Left hindlimb (tissue), 1 donor: Measurements from ENCODE around the gene SUPT16H.
"Not testable (repeated sequence)": the region's sequence is repeated elsewhere in the genome, so short reads cannot be mapped to it uniquely, and the experiment has no call there.

ENCODE experiments used
- DNase-seq: peaks from one replicate; pipeline ENCODE4 v3.0.0-alpha.2; 2018

The SUPT16H gene

GRCh38 chr14:21356511-21356910 is 27.3 kb downstream of the SUPT16H start:
- no peak for DNase-seq

DNA sequence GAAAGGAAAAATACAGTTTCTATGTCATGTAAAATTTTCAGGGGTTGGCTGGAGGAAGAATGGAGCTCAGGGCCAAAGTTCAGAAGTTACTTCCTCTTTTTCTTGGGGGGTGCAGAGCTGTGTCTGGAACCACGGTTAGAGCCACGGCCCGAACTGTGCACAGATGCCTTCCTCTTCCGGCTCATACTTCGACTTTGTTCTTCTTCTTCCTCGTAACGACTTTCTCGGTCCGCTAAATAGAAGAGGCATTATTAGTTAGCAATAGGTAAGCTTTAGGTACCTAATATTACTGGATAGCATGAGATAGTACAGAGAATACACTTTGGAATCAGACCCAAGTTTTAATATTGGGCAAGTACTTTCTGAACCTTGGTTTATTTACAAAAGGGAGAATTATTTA is 31.2 kb downstream of the SUPT16H start:
- DNase-seq = no peak

GRCh38 chr14:21350539-21350938 is 33.3 kb downstream of the SUPT16H start:
- DNase-seq = no peak

DNA sequence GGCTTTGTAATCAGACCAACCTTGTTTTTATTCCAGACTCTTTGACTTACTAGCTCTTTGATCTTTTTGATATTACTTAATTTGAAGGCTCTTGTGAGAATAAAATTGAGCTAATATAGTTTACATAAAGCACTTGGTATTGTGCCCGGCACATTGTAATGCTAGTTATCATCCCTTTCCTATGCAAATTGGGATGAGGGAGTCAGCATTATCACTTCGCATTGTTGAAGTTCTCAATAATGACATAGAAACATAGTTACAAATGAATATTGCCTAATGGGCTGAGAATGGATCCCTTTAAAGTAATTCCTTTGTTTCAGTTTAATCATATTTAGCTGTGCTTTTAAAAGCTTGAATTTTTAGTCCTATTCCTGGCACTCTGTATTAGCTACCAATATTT is 36.6 kb downstream of the SUPT16H start:
- DNase-seq = no peak

DNA sequence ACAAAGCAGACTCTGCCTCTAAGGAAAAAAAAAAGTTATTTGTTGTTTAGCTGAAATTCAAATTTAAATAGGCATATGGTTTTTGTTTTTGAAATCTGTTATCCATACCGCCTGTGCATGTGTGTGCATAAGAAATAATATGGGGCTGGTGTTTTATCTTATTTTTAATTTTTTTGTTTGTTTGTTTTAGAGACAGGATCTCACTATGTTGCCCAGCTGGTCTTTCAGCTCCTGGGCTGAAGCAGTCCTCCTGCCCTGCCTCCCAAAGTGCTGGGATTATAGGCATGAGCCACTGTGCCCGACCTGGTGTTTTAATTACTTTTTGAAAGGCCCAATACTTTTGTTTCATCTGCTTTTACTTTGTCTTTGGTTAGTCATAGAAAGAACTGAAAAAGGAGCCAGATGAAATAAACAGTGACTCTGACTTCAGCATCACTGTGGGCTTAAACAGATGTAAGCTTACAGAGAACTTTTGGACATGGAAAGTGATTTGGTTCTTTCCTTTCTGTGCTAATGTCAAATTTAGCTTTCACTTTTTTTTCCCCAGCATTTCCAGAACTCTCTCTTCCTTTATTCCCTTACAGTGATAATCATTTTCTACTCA is 37.2 kb downstream of the SUPT16H start:
- no peak for DNase-seq

GRCh38 chr14:21343035-21343794 is 40.6 kb downstream of the SUPT16H start:
- no peak for DNase-seq

DNA sequence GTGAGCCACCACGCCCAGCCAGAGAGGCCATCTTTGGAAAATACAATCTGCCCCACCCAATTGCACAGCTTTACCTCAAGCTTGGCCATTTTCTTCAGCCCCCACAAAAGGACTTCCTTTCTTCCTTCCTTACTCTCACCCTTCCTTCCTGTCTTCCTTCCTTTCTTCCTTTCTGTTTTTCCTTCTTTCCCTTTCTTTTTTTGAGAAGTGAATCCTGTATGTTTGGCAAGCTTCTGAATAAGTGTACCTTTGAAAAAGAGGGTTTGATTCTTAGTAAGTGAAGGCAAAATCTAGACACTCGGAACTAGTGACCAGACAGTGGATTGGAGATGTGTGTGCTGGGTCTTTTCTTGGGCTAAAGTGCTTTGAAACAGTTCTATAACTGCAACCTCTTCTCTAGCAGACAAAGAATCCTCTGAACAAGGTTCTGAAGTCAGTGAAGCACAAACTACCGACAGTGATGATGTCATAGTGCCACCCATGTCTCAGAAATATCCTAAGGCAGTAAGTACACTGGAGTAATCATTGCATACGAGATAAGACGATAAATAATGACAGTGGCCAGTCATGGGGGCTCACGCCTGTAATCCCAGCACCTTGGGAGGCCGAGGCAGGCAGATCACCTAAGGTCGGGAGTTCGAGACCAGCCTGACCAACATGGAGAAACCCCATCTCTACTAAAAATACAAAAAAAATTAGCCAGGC is 49.5 kb downstream of the SUPT16H start:
- no peak for DNase-seq

GRCh38 chr14:21332950-21333349 is 50.9 kb downstream of the SUPT16H start:
- DNase-seq = no peak

- no peak for DNase-seq
Observed at GRCh38 chr14:21326972-21327371, 56.8 kb downstream of the SUPT16H start.

DNA sequence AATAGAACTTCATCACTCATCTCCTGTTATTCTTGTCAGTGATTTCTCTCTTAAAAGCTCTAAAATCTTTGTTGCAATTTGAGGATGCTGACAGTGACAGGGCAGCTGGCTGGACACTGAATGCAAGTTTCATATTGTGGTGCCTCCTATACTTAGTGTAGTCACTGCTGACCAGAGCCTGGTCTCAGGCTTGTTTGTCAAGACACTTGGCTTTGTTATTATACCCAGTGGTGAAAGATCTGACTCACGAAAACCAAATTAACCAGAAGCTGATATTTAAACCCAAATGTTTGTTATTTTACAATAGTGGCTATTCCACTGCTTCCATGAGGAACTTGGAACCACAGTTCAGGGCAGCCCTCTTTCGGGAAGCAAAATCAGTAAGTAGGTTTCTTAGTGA is 61.1 kb downstream of the SUPT16H start:
- DNase-seq = no peak

DNA sequence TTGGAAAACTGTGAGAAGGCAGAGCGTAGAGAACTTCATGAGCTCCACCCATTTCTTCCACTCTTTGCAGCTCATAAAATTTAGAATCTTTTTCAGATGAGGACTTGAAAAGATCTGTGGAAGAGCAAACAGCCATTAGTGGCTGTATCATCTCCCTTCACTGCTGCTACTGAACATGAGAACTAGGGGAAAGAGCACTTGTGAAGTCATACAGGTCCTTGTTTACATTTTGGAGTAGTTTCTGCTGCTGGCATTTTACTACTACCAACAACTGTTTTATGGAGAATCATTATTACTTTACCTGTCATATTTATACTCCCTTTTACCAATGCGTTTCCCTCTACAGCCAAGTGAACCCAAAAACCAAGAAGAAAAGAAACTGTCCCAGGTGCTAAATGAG is 62.9 kb downstream of the SUPT16H start:
- DNase-seq = no peak

DNA sequence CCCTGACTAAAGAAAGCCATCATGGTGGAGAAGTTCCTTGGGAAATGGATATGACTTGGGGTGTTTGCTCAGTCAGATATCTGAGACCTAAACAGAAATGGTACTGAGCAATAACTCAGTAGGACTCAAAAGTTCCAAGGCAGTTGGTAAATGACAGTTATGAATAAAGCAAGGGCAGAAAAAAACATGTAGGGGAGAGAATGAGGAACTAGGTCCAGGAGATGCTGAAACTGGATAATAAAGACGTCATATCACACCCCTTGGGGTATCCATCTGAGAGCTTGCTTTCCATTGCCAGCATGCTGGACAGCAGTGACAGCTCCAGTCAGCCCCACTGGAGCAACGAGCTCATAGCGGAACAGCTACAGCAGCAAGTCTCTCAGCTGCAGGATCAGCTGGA is 66.4 kb downstream of the SUPT16H start:
- no peak for DNase-seq

GRCh38 chr14:21313512-21313911 is 70.3 kb downstream of the SUPT16H start:
- no peak for DNase-seq

DNA sequence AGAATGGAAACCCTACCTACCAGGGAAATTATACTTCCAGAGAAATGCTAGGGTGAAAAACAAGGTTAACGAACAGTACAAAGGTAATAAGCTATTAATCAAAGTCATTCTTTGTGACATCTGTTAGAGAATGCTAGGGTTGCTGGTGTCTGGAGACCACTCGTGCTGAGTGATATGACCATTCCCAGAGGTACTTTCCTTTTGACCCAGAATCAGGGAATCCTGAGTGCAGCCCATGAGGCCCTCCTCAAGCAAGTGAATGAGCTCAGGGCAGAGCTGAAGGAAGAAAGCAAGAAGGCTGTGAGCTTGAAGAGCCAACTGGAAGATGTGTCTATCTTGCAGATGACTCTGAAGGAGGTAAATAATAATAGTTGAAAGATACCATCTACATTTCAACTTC is 72.2 kb downstream of the SUPT16H start:
- no peak for DNase-seq

- DNase-seq = no peak
Observed at GRCh38 chr14:21309956-21310355, 73.9 kb downstream of the SUPT16H start.

DNA sequence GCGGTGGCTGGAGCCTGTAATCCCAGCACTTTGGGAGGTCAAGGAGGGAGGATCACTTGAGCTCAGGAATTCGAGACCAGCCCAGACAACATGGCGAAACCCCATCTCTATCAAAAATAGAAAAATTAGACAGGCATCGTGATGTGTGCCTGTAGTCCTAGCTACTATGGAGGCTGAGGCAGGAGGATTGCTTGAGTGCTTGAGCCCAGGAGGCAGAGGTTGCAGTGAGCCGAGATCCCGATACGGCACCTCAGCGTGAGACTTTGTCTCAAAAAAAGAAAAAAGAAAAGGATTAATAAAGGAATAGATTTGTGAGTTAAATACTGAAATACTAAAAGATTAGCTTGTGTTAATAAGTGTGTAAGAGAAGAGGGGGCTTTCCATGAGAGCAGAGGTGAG is 74.6 kb downstream of the SUPT16H start:
- no peak for DNase-seq

- peak; percentile 68 for DNase-seq
Observed at GRCh38 chr14:21308479-21309237, 75.2 kb downstream of the SUPT16H start.

DNA sequence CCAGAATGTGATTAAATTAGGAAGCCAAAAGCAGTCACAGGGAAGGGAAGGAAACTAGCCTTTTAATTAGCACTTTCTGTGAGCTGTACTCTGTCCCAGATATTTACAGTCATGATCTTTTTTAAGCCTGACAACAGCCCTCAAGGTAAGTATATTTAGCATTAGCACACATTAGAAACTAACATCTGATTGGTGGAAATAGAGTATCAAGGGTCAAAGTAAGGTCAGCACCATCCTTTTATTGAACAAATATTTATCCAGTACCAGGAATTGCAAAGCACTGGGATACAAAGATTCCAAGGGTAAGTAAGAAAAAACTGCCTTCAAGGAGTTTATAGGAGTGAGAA is 75.7 kb downstream of the SUPT16H start:
- DNase-seq = no peak

DNA sequence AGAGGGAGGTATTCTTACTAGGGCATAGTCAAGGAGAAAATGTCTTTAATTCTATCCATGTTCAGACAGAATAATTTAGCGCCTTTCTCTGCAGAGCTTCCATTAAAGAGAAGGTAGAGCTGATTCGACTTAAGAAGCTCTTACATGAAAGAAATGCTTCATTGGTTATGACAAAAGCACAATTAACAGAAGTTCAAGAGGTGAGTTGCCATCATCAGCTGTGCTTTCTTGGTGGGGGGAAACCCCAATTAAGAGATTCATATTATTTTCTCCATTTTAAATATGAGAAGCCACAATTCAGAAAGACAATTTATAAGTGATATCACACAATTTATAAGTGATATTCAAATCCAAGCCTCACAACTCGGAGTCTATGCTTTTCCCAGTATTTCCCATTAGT is 76.2 kb downstream of the SUPT16H start:
- DNase-seq = no peak

DNA sequence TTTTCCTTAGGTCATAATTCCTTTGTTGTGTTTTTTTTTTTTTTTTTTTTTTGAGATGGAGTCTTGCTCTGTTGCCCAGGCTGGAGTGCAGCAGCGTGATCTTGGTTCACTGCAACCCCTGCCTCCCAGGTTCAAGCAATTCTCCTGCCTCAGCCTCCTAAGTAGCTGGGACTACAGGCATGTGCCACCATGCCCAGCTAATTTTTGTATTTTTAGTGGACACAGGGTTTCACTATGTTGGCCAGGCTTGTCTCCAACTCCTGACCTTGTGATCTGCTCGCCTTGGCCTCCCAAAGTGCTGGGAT is 81.0 kb downstream of the SUPT16H start:
- DNase-seq = not testable (repeated sequence)

DNA sequence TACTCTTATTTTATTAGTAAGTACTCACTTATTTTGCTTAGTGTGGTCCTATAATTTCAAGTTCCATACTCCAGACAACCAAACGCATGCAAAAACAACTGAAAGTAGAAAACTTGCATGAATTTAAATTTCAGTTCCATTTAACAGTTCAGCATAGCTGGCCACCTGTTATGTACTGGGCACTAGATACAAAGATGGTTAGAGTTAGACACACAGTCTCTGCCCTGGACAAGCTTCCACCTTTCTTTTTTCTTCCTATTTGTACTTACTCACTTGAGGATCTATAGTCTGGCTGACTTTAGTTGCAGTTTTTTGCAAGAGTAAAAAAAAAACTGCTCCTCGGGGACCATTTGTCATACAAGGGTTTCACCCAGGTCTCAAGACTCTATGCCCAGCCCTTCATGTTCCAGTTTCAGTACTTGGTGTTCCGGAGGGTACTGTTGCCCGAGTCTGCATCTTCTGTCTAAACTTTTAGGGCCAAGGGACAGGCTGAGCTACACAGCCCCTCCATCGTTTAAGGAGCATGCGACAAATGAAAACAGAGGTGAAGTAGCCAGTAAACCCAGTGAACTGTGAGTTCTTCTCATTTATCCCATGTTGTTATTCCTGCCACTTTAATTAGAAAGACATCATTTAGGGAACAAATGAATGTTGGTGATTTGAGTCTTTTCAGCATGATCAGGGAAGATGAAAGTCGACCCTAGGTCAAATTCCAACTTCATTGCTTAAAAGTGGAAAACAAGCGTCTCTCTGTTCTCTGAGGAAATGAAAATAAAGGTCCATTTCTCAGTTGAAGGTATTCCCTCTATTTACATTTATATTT is 81.6 kb downstream of the SUPT16H start:
- no peak for DNase-seq
